IPS DF 19.7 (cell line): Measurements from ENCODE around the gene PCDHA1.

ENCODE experiments used
- DNase-seq: peaks from one replicate; pipeline ENCODE4 v3.0.0-alpha.2; 2013; ENCODE audit warnings: low read depth, low spot score

PCDHA1 gene

GRCh38 chr5:141040771-141041426 lies 255.0 kb downstream of the PCDHA1 start:
- DNase-seq, result peak; percentile 92

- no peak for DNase-seq
Observed at GRCh38 chr5:141041427-141041785, 255.5 kb downstream of the PCDHA1 start.

- no peak for DNase-seq
Observed at GRCh38 chr5:141042555-141042954, 256.6 kb downstream of the PCDHA1 start.

GRCh38 chr5:141050622-141051520 lies 264.9 kb downstream of the PCDHA1 start, which contains the start of gene PCDHB1:
Gene PCDHB1 (plus strand): TSS chr5:141051374. CDS start chr5:141051471, 97 bp downstream.
- DNase-seq, result no peak

GRCh38 chr5:141051521-141051866 lies 265.6 kb downstream of the PCDHA1 start:
- DNase-seq, result no peak
